Lower leg skin (tissue), 3 donors: ENCODE measurements around the gene MITD1.

ENCODE experiments used
- POLR2A ChIP-seq, 2 donors: fragments of 450-650 bp; IDR thresholded peaks; one replicate each; pipeline ENCODE4 v1.6.1; 2016 to 2017; ENCODE audit warnings: antibody characterized with exemption in 2 of 2, mild to moderate bottlenecking in 1 of 2, moderate library complexity in 1 of 2
- TF ChIP-seq, protein P1 (sequence below), 3 donors: fragments of 450-650 bp; IDR thresholded peaks; one replicate each; pipeline ENCODE4 v1.5.1; 2016; ENCODE audit warnings: antibody characterized with exemption in 3 of 3, mild to moderate bottlenecking in 3 of 3, moderate library complexity in 2 of 3

DNA sequence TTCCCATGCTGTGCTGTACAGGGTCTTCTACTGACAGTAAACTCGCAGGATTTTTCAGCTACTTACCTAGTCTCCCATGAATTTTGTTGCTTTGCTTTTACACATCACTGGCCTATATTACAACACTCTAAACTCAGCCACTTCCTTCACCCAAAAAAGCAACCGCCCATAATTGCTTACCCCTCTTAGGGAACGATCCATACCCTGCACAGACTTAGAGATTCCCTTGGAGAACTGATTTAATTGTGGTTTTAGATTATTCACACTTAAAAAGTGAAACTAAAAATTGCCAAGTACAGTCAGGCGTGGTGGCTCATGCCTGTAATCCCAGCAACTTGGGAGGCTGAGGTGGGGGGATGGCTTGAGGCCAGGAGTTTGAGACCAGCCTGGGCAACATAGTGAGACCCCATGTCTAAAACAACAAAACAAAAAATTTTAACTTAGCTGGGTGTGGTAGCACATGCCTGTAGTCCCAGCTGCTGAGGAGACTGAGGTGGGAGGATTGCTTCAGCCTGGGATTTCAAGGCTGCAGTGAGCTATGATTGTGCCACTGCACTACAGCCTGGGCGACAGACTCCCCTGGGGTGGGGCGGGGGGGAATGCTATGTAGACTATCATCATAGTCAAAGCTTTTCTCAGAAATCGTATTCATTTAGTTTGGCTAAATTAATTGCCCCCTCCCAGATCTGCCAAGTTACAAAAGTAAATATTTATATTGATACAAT is 19.4 kb upstream of the MITD1 start:
- TF ChIP-seq, protein P1, sequence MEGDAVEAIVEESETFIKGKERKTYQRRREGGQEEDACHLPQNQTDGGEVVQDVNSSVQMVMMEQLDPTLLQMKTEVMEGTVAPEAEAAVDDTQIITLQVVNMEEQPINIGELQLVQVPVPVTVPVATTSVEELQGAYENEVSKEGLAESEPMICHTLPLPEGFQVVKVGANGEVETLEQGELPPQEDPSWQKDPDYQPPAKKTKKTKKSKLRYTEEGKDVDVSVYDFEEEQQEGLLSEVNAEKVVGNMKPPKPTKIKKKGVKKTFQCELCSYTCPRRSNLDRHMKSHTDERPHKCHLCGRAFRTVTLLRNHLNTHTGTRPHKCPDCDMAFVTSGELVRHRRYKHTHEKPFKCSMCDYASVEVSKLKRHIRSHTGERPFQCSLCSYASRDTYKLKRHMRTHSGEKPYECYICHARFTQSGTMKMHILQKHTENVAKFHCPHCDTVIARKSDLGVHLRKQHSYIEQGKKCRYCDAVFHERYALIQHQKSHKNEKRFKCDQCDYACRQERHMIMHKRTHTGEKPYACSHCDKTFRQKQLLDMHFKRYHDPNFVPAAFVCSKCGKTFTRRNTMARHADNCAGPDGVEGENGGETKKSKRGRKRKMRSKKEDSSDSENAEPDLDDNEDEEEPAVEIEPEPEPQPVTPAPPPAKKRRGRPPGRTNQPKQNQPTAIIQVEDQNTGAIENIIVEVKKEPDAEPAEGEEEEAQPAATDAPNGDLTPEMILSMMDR (IDR thresholded peaks at IDR 0.05): no peak
- TF ChIP-seq POLR2A (IDR thresholded peaks at IDR 0.05): no peak
